Activated B cell treated with CpG ODN at 0.5 μM for 24 hours (primary cell): ENCODE data around the gene TEAD1. TPM values are rescaled to one million over a fixed set of nuclear protein-coding genes. Genes with fewer than 3 reads are reported as not detected.

Experiments
- ATAC-seq: fragments of 200-7000 bp; cut with Tn5 transposase; one replicate; pipeline ENCODE4 v1.10.0; 2021; ENCODE audit warnings: low read depth, mild to moderate bottlenecking, moderate library complexity
- CTCF ChIA-PET: fragments of 350-600 bp; sonication (Branson Sonifier 250); formaldehyde crosslinking; loops from one replicate; lab custom pipeline; 2021; ENCODE audit warnings: antibody characterized with exemption; lab: Charles Lee
- POLR2A ChIA-PET: fragments of 350-600 bp; sonication (Branson Sonifier 250); formaldehyde crosslinking; loops from one replicate; lab custom pipeline; 2021; ENCODE audit warnings: antibody characterized with exemption; lab: Charles Lee
- DNase-seq: peaks from one replicate; pipeline ENCODE4 v3.0.0; 2022
- H3K27ac Mint-ChIP-seq: one replicate; pipeline ENCODE4 v1.8.0; 2020; ENCODE audit warnings: mixed read lengths
- H3K27me3 Mint-ChIP-seq: one replicate; pipeline ENCODE4 v1.8.0; 2021; ENCODE audit warnings: mixed read lengths
- H3K36me3 Mint-ChIP-seq: one replicate; pipeline ENCODE4 v1.8.0; 2021; ENCODE audit warnings: low read depth, mixed read lengths
- H3K4me1 Mint-ChIP-seq: one replicate; pipeline ENCODE4 v1.8.0; 2021; ENCODE audit warnings: mixed read lengths
- H3K4me3 Mint-ChIP-seq: one replicate; pipeline ENCODE4 v1.8.0; 2020; ENCODE audit warnings: mild to moderate bottlenecking, mixed read lengths
- H3K9me3 Mint-ChIP-seq: one replicate; pipeline ENCODE4 v1.8.0; 2020; ENCODE audit warnings: mixed read lengths
- intact Hi-C: fragments of 100-400 bp; cut with micrococcal nuclease; formaldehyde crosslinking; loops from one replicate; pipeline ENCODE4 v1.15.1; 2024
- total RNA-seq: library from RNA; stranded (reverse); gene quantifications from 2 replicates; pipeline ENCODE4 v1.2.3, GENCODE V29; 2022
- TF ChIP-seq, protein P1 (sequence below): fragments of 200-600 bp; IDR thresholded peaks from one replicate; pipeline ENCODE4 v1.8.0; 2022; ENCODE audit warnings: antibody characterized with exemption, mild to moderate bottlenecking

Gene TEAD1
- total RNA-seq, 1 donor from 2014 or later: 0.07 TPM

DNA sequence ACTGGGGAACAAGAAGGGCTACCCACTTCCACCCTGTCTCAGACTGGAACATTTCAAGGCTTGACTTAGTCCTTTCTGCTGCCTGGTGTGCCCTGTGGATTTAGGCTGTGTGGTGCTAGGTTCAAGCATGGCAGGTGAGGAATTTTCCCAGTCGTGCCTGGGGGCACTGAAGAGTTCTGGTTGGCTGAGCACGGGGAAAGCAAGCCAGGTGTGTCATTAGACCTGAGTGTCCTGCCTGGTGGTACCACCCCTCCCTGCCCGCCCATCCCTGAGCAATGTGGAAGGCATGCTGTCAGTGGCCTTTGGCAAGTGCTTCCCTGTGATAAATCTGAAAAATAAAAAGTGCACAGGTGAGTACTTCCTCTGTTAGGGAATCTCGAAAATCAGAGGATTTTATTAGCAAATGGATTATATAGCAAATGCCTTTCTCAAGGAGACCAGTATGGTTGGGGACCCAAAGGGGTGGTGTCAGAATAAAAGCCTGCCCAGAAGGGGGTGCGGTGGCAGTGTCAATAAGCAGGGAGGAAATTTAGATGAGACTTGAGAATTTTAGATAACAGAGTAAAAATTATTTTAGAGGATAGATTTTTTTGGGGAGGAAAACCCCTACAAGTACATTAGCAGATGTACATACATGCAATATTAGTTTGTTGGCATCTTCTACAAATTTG is 22.8 kb downstream of the TEAD1 start:
- no peaks in the 10 kb centered on the region for H3K9me3 Mint-ChIP-seq
- H3K36me3 Mint-ChIP-seq: no peaks in the 10 kb centered on the region
- ChIA-PET POLR2A (no interaction called here), CTCF (no interaction called here)
- TF ChIP-seq, protein P1, sequence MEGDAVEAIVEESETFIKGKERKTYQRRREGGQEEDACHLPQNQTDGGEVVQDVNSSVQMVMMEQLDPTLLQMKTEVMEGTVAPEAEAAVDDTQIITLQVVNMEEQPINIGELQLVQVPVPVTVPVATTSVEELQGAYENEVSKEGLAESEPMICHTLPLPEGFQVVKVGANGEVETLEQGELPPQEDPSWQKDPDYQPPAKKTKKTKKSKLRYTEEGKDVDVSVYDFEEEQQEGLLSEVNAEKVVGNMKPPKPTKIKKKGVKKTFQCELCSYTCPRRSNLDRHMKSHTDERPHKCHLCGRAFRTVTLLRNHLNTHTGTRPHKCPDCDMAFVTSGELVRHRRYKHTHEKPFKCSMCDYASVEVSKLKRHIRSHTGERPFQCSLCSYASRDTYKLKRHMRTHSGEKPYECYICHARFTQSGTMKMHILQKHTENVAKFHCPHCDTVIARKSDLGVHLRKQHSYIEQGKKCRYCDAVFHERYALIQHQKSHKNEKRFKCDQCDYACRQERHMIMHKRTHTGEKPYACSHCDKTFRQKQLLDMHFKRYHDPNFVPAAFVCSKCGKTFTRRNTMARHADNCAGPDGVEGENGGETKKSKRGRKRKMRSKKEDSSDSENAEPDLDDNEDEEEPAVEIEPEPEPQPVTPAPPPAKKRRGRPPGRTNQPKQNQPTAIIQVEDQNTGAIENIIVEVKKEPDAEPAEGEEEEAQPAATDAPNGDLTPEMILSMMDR: no peak
- H3K27me3 Mint-ChIP-seq: peaks cover 50% of the 10 kb centered on the region
- ATAC-seq (no peak), DNase-seq (no peak)
- intact Hi-C loops: no loop called here
- no peak overlapping the region for H3K27ac Mint-ChIP-seq
- no peaks in the 10 kb centered on the region for H3K4me1 Mint-ChIP-seq
- H3K4me3 Mint-ChIP-seq: no peak overlapping the region

DNA sequence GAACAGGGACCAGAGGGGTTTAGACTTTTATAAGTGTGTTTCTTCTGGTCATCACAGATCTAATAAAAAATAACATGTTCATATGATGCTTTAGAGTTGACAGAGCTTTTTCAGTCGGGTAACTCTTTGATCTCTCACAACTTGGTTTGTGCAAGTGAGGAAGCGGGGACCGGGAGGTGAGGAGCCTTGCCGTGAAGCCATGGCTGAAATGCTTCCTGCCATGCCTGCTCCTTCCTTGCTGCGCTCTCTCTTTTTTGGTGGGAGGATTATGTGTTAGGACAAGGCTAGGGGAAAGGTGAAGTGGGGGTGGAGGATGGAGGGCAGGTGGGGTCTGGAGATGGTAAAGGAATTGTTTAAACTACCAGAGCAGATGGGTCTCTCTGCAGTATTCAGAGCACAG is 23.8 kb downstream of the TEAD1 start:
- ATAC-seq: no peak
- Mint-ChIP-seq H3K27ac (no peak overlapping the region), H3K4me1 (no peaks in the 10 kb centered on the region), H3K36me3 (no peaks in the 10 kb centered on the region), H3K27me3 (peaks cover 45% of the 10 kb centered on the region), H3K4me3 (no peak overlapping the region), H3K9me3 (no peaks in the 10 kb centered on the region)
- ChIA-PET CTCF (no interaction called here), POLR2A (no interaction called here)
- DNase-seq: no peak
- intact Hi-C loops: no loop called here
- TF ChIP-seq, protein P1: no peak

DNA sequence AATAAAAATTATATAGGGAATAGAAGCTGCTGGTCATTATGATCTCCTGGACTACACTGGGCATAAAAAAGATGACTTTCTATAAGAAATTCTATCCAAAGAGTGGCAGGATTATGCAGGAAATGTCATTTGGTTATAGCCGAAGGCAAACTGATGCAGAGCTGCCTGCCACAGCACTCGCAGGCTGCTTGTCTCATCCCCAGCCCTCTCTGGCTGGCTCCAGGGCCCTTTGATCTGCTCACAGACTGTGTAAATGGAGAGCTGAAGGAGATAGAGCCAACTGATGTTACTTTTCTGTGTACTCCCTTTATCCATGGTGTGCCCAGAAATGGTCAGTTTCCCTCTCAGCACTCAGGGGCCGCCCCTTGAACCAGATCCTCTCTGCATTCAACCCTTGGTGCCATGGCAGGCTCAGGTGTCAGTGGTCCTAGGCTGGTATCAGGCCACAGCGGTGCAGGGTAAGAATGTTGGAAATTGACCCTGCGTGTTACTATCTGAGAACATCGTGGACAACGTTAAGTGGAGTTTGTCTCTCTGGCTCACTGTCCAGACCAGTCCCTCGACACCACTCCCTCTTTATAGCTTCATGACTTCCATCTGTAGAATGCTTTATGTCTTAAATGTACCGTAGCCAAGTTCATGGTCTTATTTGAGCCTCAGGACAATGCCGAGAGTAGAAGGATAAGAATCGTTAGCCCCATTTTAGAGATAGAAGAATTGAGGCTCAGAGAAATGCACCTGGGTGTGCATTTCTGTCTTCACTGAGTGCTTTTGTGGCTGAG is 27.8 kb downstream of the TEAD1 start:
- intact Hi-C loops: no loop called here
- H3K36me3 Mint-ChIP-seq: no peaks in the 10 kb centered on the region
- no peaks in the 10 kb centered on the region for H3K4me1 Mint-ChIP-seq
- CTCF ChIA-PET: no interaction called here
- POLR2A ChIA-PET: no interaction called here
- peaks cover 14% of the 10 kb centered on the region for H3K27me3 Mint-ChIP-seq
- TF ChIP-seq, protein P1: no peak
- DNase-seq (no peak), ATAC-seq (no peak)
- H3K27ac Mint-ChIP-seq: no peak overlapping the region
- no peaks in the 10 kb centered on the region for H3K9me3 Mint-ChIP-seq
- no peak overlapping the region for H3K4me3 Mint-ChIP-seq

DNA sequence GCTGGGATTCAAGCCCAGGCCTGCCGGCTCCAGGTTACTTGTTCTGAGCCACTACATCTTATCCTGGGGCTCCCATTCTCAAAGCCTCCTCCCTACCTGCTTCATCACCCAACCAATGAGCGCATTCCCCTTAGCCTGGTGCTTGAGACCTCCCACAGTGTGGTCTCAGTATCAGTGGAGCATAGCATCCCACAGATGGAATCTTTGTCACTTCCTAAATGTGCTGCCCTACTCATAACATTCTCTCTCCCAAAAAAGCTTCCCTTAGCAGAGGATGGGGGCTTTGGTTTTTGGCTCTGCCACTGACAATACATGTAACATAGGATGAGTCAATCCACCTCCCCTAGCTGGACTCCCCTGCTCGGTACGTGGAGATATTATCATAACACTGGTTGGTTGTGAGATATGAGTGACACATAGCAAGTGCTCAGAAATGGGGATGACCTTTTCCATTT is 28.8 kb downstream of the TEAD1 start:
- TF ChIP-seq, protein P1: no peak
- intact Hi-C loops: no loop called here

DNA sequence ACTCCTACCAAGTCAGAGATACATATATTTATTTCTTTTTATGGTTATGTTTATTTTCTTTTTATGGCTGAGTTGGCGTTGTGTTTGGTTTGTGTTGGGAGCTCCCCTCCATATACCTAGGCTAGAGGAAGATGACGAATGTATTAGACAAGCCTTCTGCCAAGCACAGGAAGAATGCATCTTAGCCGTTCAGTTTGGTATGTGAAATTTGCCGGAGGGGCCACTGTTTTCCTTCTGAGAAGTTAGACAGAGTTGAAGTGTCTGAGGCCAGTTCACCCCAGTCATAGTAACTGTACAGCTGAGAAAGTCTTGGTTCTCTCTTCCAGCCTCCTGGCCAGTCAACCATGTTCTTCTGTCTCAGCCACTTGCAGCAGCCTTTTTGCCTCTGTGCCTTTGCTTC is 29.8 kb downstream of the TEAD1 start:
- H3K4me1 Mint-ChIP-seq: no peaks in the 10 kb centered on the region
- POLR2A ChIA-PET: no interaction called here

More for the DNA sequence above, 28.8 kb downstream of the TEAD1 start:
- Mint-ChIP-seq H3K27ac (no peak overlapping the region), H3K27me3 (peaks cover 10% of the 10 kb centered on the region), H3K4me1 (no peaks in the 10 kb centered on the region), H3K4me3 (no peak overlapping the region), H3K9me3 (no peaks in the 10 kb centered on the region), H3K36me3 (no peaks in the 10 kb centered on the region)
- ChIA-PET POLR2A (no interaction called here), CTCF (no interaction called here)
- ATAC-seq: no peak
- no peak for DNase-seq

More for the DNA sequence above, 29.8 kb downstream of the TEAD1 start:
- CTCF ChIA-PET: no interaction called here
- TF ChIP-seq, protein P1: no peak
- Mint-ChIP-seq H3K9me3 (no peaks in the 10 kb centered on the region), H3K27ac (no peak overlapping the region), H3K36me3 (no peaks in the 10 kb centered on the region), H3K4me3 (no peak overlapping the region), H3K27me3 (peaks cover 8% of the 10 kb centered on the region)
- DNase-seq (no peak), ATAC-seq (no peak)
- intact Hi-C loops: no loop called here
